ENCODE data around the gene MIER3.
"Not testable (repeated sequence)": the region's sequence is repeated elsewhere in the genome, so short reads cannot be mapped to it uniquely, and the experiment has no call there.

MIER3 gene

GRCh38 chr5:56951946-56952691, at the start of gene MIER3:
Gene MIER3, minus strand, starts transcription at chr5:56952123. Its CDS starts 21 bp downstream, at chr5:56952102.
- in situ Hi-C loops (cut with MboI; ENCODE audit: low sequenced_read_pairs), result no loop called here

- in situ Hi-C loops (cut with MboI; ENCODE audit: low sequenced_read_pairs), result no loop called here
These were observed 43.7 kb upstream of the MIER3 start for GRCh38 chr5:56995596-56995995.

DNA sequence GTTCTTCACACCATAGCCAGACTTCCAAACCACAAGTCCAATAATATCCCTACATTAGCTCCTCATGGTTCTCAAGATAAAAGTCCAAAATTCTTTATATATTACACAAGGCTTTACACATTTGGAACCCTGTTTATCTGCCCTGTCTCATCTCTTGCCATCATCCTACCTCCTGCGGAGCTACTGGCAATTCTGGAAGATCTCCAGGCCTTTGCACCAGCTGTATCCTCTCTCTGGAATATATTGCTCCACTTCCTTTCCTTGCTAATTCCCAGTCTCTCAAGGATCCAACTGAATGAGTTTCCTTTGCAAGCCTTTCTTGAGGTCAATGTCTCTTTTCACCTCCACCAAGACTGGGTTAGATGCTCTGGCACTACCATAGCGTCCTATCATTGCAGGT, 41.3 kb upstream of the MIER3 start:
- in situ Hi-C loops (cut with MboI; ENCODE audit: low sequenced_read_pairs), result no loop called here

GRCh38 chr5:56989676-56990075, 37.8 kb upstream of the MIER3 start:
- in situ Hi-C loops (cut with MboI; ENCODE audit: low sequenced_read_pairs), result no loop called here

DNA sequence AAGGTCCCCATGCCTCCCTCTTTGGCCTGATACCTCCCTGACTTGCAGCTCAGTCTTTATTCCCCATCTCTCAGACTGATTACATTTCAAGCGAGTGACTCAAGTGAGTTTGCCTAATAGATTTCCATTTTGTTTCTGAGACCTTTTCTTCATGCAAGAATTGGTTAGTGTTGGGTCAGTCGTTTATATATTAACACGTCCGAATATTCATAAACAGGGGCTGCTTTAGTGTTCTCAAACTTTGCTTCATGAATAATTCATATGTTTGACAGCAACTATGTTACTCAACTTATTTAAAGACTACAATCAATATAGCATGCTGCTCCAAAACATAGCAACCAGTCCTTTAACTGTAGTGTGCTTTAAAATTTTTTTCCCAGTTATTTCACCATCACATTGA, 36.6 kb upstream of the MIER3 start:
- in situ Hi-C loops (cut with MboI; ENCODE audit: low sequenced_read_pairs), result no loop called here

DNA sequence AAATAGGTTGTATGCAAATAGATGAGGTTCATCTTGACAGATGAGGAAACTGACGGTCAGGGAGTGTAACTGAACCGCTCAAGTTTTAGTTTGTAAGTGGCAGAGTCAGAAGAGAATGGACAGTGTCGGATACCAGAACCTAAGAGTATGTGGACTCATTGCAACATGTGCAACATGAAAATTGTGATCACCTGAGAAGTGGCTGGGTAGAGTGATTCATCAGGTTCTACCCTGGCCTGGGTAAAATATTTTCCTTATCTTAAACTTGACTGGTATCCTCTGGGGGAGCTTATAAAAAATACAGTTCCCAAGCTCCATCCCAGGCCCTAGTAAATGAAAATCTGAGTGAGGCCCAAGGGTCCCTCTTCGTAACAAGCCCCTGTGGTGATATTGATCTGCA, 35.2 kb upstream of the MIER3 start:
- in situ Hi-C loops (cut with MboI; ENCODE audit: low sequenced_read_pairs), result no loop called here

DNA sequence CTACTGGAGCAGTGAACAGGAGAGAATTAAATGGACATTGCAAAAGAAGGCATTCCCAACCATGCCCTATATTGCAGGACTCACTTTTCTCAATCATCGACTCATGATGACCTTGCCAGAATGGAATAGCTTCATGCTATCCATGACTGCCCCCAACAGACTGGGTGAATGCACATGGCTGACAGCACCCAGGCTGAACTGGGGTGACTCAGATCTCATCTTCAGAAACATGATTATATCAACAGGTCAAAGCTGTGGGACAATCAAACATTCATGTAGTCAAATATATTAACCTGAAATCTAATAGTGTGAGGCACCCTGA, 34.7 kb upstream of the MIER3 start:
- in situ Hi-C loops (cut with MboI; ENCODE audit: low sequenced_read_pairs), result no loop called here

- in situ Hi-C loops (cut with MboI; ENCODE audit: low sequenced_read_pairs), result no loop called here
These were observed 34.2 kb upstream of the MIER3 start for GRCh38 chr5:56985936-56986625.

DNA sequence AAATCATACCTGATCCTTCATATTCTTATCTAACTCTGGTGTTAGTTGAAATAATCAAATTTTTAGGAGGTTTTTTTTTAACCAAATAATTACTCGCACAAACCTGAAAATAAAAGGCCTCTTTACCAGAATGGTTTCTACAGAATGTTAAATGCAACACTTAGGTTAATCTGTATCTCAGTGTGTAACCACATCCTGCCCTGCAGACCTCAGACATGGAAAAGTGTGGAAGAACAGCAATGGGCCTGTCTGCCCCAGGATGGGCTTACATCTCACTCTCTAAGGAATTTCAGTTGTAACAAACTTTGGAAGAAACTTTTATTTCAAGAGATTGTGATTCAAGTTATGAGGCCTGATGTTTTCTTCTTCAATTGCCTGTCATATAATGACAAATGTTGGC, 32.5 kb upstream of the MIER3 start:
- in situ Hi-C loops (cut with MboI; ENCODE audit: low sequenced_read_pairs), result no loop called here

DNA sequence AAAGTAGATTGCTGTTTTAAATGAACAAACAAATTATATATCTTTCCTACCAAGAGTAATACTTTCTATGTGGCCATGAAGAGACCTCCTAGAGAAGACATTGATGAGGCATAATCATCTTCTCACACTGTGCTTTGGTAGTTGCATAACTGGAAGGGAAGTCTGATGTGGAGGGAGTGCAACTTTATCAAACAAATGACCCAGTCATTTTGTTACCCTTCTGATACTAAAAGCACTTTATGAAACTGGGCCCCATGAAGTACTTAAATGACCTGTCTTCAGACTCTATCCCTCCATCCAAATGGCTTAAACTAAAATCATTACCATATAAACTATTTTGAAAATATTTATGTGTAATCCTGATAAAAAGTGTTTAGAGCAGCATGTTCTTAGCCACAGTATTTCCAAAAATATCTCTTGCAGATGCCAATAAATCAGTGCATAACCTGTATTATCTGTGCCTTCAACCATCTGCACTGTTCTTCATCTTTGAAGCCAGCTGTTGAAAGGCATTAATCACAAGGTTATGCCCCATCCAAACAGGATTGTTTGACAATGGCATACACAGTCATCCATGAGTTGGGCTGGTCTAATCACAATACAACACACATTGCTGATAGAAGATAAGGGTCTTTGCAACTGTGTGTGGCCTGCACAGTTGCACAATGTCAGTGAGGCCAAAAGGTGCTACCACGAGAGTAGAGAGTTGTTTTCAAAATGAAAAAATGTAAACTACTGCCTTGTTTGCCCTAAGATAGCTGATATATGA, 31.9 kb upstream of the MIER3 start:
- in situ Hi-C loops (cut with MboI; ENCODE audit: low sequenced_read_pairs), result no loop called here

DNA sequence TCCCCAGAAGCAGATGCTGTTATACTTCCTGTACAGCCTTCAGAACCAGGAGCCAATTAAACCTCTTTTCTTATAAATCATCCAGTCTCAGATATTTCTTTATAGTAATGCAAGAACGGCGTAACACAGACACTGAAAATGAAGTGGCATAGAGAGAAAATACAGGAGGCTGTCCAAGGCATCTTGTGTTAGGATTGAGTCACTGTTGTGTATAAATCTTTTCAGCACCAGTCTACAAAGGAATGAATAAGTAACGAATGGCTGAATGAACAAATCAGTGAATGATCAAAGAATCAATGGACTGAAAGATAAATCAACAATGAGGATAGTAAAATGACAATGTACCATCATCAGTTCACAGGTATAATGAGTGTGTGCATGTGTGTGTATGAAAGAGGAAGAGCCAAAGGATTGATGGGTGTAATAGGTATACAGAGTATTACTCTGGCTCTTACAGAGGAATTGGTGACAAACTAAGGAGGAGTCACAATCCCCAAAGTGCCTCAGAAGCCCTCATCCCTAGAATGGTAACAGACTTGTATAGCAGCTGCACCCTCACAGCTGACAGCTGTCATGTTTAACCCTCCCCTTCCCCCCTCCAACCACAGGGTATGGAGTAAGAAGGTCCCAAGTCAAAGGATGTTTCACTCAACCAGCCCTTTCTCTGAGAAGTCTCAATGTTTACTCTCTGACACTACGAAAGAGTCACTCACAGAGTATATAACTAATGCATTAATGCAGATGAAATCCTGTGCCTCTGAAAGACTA, 29.8 kb upstream of the MIER3 start:
- in situ Hi-C loops (cut with MboI; ENCODE audit: low sequenced_read_pairs), result no loop called here

DNA sequence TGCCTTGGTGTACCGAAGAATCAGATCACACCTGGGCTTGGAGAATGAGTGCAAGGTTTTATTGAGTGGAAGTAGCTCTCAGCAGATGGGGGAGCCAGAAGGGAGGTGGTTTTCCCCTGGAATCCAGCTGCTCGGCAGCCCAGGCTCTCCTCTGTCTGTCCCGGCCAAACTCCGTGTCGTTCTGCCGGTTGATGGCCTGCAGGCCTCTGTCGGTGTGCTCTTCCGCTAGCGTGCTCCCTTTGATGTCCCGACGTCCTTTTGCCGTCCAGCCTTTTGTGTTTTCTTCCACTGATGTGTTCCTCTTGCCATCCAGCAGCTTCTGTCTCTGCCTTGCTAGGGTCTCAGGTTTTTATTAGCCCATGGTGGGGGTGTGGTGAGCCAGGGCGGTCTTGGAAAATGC, 28.0 kb upstream of the MIER3 start:
- in situ Hi-C loops (cut with MboI; ENCODE audit: low sequenced_read_pairs), result no loop called here

DNA sequence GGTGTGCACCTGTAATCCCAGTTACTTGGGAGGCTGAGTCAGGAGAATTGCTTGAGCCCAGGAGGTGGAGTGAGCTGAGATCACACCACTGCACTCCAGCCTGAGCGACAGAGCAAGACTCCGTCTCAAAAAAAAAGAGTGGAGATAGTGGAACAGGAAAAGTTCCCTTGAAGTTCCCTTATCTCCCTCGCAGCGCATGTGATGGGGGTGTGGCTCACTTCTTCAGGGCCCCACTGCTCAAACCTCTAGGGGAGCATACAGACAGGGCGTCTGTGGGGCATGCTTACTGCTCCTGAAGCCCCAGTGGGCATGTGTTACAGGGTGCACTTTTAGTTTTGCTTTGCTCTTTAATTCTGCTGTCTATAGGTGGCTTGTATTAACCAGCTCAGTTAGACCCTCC, 27.6 kb upstream of the MIER3 start:
- in situ Hi-C loops (cut with MboI; ENCODE audit: low sequenced_read_pairs), result not testable (repeated sequence)

GRCh38 chr5:56977822-56978221, 25.9 kb upstream of the MIER3 start:
- in situ Hi-C loops (cut with MboI; ENCODE audit: low sequenced_read_pairs), result no loop called here

- in situ Hi-C loops (cut with MboI; ENCODE audit: low sequenced_read_pairs), result no loop called here
These were observed 25.1 kb upstream of the MIER3 start for GRCh38 chr5:56977021-56977420.

DNA sequence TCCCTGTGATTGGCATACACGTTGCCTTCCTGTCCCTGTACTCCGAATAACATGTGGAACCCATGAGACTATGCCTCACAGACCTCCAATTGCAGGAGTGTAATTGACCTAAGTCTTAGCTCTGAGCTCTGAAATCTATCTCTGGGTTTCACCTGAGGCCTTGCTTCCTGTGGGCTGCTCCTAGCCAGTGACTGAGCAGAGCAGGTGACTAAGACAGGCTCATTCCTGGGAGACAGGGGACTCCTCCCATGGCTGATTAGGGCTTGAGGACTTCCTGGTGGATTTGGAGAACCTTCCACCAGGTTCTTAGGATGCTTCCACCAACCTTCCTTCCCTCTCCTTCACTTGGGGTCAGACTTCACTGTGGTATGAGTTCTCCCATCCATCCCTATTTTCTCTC, 22.3 kb upstream of the MIER3 start:
- in situ Hi-C loops (cut with MboI; ENCODE audit: low sequenced_read_pairs), result no loop called here

DNA sequence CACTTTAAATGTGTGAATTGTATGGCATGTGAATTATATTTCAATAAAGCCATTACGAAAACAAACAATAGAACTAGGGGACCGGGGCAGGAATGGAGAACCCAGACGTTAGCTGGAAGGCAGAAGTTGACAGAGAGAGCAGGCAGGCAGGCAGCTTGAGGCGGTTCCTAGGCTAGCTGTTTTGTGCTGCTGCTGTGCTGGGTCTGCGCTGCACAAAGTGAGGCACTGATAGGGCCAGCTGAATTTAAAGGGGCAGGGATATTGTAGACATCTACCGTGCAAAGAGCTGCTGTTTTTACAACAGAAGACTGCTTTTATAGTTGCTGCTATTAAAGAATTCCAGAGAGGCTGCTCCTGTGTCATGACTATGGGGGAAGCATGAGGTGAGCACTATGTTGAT, 21.6 kb upstream of the MIER3 start:
- in situ Hi-C loops (cut with MboI; ENCODE audit: low sequenced_read_pairs), result no loop called here

GRCh38 chr5:56971275-56971674, 19.4 kb upstream of the MIER3 start:
- in situ Hi-C loops (cut with MboI; ENCODE audit: low sequenced_read_pairs), result no loop called here

GRCh38 chr5:56964173-56964572, 12.2 kb upstream of the MIER3 start:
- in situ Hi-C loops (cut with MboI; ENCODE audit: low sequenced_read_pairs), result no loop called here

- in situ Hi-C loops (cut with MboI; ENCODE audit: low sequenced_read_pairs), result no loop called here
These were observed 11.3 kb upstream of the MIER3 start for GRCh38 chr5:56963246-56963645.

DNA sequence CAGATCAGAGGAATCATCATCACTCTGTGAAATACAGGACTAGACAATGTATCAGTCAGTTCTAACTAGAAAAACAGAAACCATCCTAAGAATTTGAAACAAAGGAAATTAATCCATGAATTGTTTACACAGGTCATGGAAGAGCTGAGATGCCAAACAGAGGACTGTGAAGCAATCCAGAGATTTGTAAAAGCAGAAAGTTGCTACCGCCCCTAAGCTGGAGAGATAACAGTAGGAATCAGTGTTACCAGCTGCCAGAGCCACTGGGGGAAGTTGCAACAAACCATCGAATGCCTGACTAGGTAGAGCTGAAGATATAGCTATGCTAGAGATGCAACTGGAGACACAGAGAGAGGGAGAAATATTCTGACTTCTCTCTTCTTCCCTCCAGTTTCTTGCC, 10.4 kb upstream of the MIER3 start:
- in situ Hi-C loops (cut with MboI; ENCODE audit: low sequenced_read_pairs), result no loop called here
